ENCODE measurements around the gene EHD1.
A peak's percentile ranks its signal among the peaks of the same experiment; 100 is the strongest.

The EHD1 gene

GRCh38 chr11:64862987-64863390 is 15.4 kb downstream of the EHD1 start:
- no peak overlapping the region for H2AFZ ChIP-seq (ENCODE audit: low read depth, low read length, severe bottlenecking)
- H3K4me2 ChIP-seq (ENCODE audit: low read depth, low read length, poor library complexity, severe bottlenecking) = peak overlapping the region; percentile 62
- no peak overlapping the region for H3K4me3 ChIP-seq (ENCODE audit: insufficient read depth, low read length, poor library complexity, severe bottlenecking)
- no peaks in the 10 kb centered on the region for H3K27me3 ChIP-seq (ENCODE audit: low read length)
- H3K79me2 ChIP-seq (ENCODE audit: insufficient read depth, low read length) = peaks cover 82% of the 10 kb centered on the region
- peak overlapping the region; percentile 21; the same call in 1 of the 2 replicates for H3K9ac ChIP-seq (ENCODE audit: low read length)
- H3K9me3 ChIP-seq (ENCODE audit: insufficient read depth, low read length) = no peaks in the 10 kb centered on the region
- H3K36me3 ChIP-seq (ENCODE audit: low read length) = peaks cover 15% of the 10 kb centered on the region
- no peak for TF ChIP-seq EZH2phosphoT487 (conservative IDR thresholded peaks at IDR 0.05; ENCODE audit: low read length)
- no peak for TF ChIP-seq CTCF (IDR thresholded peaks at IDR 0.05; ENCODE audit: insufficient read depth, low read length, poor library complexity, severe bottlenecking)
- H3F3A ChIP-seq (ENCODE audit: insufficient read depth) = peaks cover 69% of the 10 kb centered on the region
- no peaks in the 10 kb centered on the region for H4K20me1 ChIP-seq (ENCODE audit: low read depth, low read length)
- no peaks in the 10 kb centered on the region for H3K9me2 ChIP-seq (replicated peaks; ENCODE audit: insufficient read depth, low read length)
- H3K27ac ChIP-seq (ENCODE audit: low read depth, low read length) = peak overlapping the region; percentile 93

- Histone ChIP-seq H3K27me3 (ENCODE audit: low read length) (no peaks in the 10 kb centered on the region), H3K79me2 (ENCODE audit: insufficient read depth, low read length) (peaks cover 80% of the 10 kb centered on the region), H3K9ac (ENCODE audit: low read length) (peak overlapping the region; percentile 41), H3K4me2 (ENCODE audit: low read depth, low read length, poor library complexity, severe bottlenecking) (peak overlapping the region; percentile 62), H3K36me3 (ENCODE audit: low read length) (peaks cover 9% of the 10 kb centered on the region), H2AFZ (ENCODE audit: low read depth, low read length, severe bottlenecking) (no peak overlapping the region), H3K9me3 (ENCODE audit: insufficient read depth, low read length) (no peaks in the 10 kb centered on the region), H3K4me3 (ENCODE audit: insufficient read depth, low read length, poor library complexity, severe bottlenecking) (no peak overlapping the region), H3F3A (ENCODE audit: insufficient read depth) (peaks cover 61% of the 10 kb centered on the region), H3K9me2 (replicated peaks; ENCODE audit: insufficient read depth, low read length) (no peaks in the 10 kb centered on the region), H3K27ac (ENCODE audit: low read depth, low read length) (peak overlapping the region; percentile 93), H4K20me1 (ENCODE audit: low read depth, low read length) (no peaks in the 10 kb centered on the region)
- TF ChIP-seq EZH2phosphoT487 (conservative IDR thresholded peaks at IDR 0.05; ENCODE audit: low read length) (no peak), CTCF (IDR thresholded peaks at IDR 0.05; ENCODE audit: insufficient read depth, low read length, poor library complexity, severe bottlenecking) (no peak)
These were observed 17.0 kb downstream of the EHD1 start for GRCh38 chr11:64861227-64861975.

- peak overlapping the region; percentile 93 for H3K27ac ChIP-seq (ENCODE audit: low read depth, low read length)
- peak overlapping the region; percentile 52 for H3K9ac ChIP-seq (ENCODE audit: low read length)
- H3K36me3 ChIP-seq (ENCODE audit: low read length) = peaks cover 5% of the 10 kb centered on the region; the same call in 1 of the 2 replicates
- no peaks in the 10 kb centered on the region for H3K27me3 ChIP-seq (ENCODE audit: low read length)
- H3K79me2 ChIP-seq (ENCODE audit: insufficient read depth, low read length) = peaks cover 66% of the 10 kb centered on the region
- H2AFZ ChIP-seq (ENCODE audit: low read depth, low read length, severe bottlenecking) = no peak overlapping the region
- TF ChIP-seq CTCF (IDR thresholded peaks at IDR 0.05; ENCODE audit: insufficient read depth, low read length, poor library complexity, severe bottlenecking) (no peak), EZH2phosphoT487 (conservative IDR thresholded peaks at IDR 0.05; ENCODE audit: low read length) (no peak)
- H4K20me1 ChIP-seq (ENCODE audit: low read depth, low read length) = no peaks in the 10 kb centered on the region
- H3K9me3 ChIP-seq (ENCODE audit: insufficient read depth, low read length) = no peaks in the 10 kb centered on the region
- peaks cover 45% of the 10 kb centered on the region for H3F3A ChIP-seq (ENCODE audit: insufficient read depth)
- peak overlapping the region; percentile 57 for H3K4me2 ChIP-seq (ENCODE audit: low read depth, low read length, poor library complexity, severe bottlenecking)
- H3K4me3 ChIP-seq (ENCODE audit: insufficient read depth, low read length, poor library complexity, severe bottlenecking) = no peak overlapping the region
- no peaks in the 10 kb centered on the region for H3K9me2 ChIP-seq (replicated peaks; ENCODE audit: insufficient read depth, low read length)
These were observed 18.6 kb downstream of the EHD1 start for GRCh38 chr11:64859542-64860414.

Measured in SU-DHL-6 (cell line).